Measurements from ENCODE around the gene CHST1.

Gene CHST1

DNA sequence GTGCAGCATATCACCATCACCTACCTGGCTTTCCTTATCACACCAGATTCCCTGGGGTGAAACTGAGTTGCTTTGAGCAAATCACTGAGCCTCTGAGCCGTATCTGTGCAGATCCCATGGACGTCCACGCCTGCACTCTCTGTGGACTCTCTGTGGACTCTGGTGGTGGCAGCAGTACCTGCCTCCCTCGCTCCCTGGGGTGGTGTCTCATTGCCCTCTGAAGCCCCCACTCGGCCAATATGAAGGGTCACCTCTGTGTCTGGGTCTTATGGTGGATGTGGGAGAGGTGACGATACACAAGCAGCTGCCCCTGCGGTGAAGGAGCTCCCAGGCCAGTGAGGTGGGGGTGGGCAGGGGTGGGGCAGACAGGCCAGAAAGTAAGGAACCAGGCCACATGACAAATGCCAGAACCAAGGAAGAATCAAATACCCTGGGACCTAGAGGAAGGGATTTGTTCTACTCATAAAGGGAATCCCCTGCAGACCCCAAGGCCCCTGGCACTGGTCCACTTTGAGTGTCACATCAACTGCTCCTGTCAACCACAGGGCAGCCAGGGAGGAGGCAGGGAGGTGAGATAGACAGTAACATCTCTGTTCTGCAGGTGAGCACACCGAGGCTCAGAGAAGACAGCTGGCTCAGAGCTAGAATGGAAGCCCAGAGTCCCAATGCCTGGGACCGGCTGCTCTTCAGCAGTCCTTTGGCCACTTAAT lies 9.2 kb upstream of the CHST1 start:
- DNase-seq = no peak

GRCh38 chr11:45673441-45673840 lies 8.0 kb upstream of the CHST1 start:
- no peak for DNase-seq

DNA sequence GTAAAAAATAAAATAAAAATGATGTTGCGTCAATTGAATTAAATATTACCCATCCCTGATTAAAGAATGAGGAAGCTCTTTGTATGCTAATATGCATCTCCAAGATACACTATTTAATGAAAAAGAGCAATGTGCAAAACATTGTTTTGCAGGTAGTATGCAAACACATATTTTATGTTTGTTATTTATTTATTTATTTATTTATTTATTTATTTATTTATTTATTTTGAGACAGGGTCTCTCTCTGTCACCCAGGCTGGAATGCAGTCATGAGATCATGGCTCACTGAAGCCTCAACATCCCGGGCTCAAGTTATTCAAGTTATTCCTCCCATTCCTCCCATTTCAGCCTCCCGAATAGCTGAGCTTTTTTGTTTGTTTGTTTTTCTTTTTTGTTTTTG lies 7.2 kb upstream of the CHST1 start:
- DNase-seq = no peak

DNA sequence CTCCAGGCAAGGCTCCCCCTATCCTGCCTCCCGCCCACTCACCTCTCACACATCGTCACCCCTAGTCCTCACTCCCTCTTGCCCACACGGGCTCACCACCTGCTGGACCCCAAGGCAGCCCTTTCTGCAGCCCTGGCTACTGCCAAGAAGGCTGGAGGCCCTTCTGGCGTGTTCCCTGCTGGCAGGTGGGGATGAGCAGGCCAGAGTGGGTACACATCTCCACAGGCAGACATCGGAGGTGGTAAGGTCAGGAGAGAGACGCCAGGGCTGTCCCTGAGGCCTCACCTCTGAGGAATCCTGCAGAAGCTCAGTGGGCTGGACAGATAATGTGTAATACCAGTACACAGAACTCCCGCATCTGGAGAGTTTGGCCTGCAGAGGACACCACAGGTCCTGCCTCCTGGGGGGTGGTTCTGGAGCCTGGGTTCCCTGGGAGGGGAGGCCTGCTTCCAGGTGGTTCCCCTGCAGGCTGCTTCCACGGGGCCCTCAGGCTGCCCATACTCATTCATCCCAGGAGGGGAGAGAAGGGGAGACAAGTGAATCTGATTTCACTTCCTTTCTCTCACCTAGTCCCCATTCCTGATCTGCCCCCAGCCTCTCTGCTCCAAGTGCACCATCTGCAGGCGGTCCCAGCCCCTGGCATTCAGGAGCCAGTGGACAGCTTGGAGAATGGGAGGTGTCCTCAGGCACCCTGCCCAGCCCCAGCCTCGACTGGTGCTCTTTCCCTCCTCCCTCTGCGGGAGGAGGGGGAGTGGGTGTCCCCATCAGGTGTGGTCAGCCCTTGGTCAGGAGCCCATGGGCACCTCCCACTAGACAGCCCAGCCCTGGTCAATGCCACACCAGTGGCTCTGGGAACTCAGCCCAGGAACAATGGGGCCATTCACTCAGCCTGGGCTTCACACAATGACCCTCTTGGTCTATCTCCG lies 6.1 kb upstream of the CHST1 start:
- DNase-seq = no peak

DNA sequence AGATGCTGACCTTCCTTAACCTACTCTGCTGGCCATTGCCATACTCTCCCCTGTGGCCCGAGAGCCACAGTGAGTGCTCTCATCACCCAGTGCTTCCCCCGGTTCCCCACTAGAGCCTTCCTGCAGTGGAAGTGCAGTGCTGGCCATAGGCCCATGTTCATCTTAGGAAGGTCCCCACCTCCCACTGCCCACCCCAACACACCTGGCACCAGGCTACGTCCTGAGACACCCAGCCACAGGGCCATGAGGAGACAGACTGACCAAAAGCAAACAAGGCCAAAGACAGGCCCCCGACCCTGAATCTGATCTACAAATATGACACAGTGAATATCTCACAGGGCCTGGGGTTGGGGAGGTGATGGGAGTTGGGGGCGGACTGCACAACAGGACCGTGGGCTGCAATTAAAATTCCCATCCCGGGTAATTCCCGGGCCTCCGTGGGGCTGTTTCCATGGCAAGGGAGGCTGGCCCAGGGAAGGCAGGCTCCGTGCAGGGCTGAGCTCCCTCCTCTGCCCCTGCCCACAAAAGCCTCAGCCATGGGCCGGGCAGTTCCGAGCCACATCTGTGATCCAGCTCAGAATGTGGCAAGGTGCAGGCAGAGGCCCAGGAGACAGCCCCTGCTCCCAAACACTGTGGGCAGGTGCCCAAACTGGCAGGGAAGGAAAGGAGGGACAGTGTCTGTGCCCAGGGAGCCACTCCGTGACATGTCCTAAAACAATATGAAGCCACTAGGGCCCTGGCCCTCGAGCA lies 5.1 kb upstream of the CHST1 start:
- DNase-seq = no peak

- no peak for DNase-seq
Measured at GRCh38 chr11:45669956-45670355, 4.5 kb upstream of the CHST1 start.

DNA sequence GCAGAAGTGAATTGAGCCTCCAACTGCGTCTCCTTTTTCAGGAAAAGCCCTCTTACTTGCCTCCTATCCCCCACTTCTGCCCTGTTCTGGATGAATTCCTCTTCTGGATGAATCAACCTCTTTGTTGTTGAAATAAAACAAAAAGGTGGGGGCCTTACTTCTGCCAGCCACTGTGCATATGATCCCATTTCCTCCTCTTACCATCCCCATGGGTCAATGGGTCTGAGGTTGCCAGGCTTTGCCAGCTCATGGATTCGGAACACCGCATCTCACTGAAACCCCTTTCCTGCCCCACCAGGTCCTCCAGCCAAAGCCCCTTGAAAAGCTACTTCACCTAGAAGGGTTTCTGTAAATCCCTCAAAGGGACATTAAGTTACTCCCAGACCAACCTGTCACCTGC lies 3.7 kb upstream of the CHST1 start:
- DNase-seq = no peak

DNA sequence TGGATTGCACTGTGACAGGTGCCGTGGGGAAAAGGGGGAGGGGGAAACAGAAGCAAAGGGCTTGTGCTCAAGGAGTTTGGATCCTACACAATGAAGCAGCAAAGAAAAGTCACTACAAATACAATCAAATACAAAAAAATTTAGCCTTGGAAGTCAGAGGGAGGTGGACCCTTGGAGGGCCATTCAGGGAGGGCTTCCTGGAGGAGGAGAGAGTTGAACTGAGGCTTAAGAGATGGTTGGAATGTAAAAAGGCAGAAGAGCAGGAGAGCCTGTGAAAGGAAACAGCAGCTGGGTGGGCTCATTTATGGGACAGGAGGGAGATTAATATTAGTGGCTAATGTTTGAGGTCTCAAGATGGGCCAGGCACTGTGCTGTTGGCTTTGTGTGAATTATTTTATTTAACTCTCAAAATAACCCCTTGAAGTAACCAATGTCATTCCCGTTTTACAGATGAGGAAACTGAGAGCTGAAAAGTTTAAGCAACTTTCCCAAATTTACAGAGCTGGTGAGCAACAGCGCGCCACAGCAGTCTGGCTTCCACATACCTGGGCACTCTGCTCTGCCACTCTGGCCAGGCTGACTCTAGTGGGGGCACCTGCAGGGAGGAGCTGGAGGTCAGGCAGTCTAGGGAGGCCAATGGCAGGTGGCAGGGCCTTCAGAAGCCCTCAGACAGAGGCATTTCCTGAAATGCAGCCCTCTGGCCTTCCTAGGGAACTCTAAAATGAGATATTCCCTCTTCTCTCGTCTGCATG lies 2.7 kb upstream of the CHST1 start:
- no peak for DNase-seq

DNA sequence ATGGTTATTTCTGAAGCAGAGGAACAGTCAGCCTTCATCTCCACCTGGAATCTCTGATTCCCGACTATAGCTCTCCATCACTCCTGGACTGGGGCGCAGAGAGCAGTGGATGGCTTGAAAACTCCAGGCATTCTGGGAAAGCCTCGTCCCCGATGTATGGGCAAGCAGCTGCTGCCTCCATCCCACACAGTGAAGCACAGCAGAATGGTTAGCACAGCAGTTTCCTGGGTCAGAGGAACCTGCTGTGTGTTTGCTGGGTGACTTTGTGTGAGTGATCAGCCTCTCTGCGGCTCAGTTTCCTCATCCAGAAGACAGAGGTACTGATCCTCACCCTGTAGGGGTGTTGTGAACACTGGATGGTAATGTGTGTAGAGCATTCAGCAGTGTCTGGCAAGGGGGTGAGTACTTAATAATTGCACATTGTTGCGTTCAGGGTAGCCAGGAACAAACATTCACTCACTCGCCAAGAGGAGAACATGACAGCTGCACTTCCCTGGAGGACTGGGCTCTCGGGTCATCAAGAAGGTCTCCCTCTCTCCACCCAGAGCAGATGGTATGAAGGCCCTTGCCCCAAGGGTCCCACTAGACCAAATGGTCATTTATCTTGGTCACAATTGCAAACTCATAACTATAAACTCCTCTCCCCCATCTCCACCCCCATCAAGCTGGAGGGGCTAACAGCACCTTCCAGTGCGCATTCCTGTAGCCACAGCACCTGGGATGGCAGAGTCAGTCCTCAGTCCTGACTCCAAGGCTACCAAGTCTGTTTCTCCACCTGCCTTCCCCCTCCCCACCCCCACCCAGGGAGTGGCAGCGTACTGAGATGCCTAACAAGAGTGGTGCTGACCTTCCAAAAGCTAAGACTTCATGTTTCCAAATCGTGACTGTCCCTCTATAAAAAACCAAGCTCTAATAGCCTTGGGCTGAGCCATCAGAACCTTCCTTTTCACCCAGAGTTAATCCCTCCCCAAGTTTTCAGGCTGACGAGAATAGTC lies 1.5 kb upstream of the CHST1 start:
- no peak for DNase-seq

DNA sequence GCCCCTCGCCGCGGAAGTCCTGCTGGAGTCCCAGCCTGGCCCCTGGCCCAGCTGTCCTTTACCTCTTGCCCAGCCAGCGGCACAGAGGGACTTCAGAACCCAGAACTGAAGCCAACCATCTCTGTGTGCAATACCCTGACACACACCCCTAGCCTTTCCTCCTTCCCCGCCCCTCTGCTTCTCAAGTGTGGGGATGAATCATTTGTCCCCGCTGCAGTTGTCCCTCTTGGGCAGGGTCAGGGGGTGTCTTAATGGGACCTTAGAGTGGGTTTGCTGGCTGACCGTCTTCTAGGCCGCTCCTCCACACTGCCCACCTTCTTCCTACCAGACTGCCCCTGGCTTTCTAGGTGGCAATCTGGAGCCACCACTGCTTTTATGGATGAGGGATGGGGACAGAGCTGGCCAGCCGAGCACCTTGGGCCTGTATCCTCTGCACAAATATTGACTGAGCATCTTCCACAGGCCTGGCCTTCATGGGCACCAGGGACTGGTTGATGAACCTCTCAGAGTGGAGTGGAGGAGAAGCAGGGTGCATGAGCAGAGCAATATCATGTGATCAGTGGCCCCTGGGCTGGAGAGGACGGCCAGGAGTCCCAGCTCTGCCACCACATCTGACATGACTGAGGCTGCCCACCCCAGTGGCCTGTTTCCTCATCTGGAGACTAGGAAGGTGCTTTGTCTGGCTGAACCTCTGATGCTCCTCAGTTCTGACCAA lies 668 bp upstream of the CHST1 start:
- DNase-seq = no peak

- DNase-seq = no peak
Measured at GRCh38 chr11:45664376-45665205, 831 bp downstream of the CHST1 start.

DNA sequence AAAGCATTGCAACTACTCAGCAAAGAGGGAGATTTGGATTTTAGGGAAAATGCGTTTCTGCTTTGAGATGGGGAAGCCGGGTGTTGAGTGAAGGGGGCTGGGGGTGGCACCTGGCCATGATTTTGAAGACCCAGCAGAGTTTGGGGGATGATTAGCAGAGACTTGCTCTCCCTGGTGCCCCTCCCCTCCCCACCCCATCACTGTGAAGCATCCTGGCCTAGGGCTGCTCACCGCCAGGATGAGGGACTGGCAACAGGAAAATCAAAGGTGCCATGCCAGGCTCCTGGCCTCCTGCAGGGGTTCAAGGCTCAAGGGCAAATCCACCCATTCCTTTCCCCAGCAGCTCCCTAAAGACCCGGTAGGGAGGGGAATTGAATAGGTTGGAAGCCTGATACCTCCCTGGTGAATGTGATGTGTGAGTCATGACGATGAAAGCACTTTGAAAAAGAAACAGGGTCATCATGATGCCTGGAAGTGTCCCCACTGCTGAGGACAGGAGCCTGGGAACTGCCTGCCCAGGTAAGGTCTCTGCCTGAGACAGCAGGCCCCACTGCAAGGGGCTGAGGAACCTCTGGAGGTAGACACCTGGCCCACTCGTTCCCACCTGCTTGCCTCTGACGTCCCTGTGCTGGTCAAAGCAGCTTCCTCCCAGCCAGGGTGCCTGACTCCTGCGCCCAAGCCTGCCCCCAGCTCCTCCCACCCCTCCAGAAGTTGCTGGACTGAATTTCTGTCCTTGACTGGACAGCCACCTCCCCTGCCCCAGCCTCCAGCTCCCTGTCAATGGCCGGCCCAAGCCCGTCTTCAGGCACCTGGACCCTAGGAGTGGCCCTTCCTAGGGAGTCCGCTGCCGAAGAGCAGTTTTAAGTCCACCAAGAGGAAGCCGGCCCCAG lies 1.7 kb downstream of the CHST1 start:
- peak; percentile 55 for DNase-seq

DNA sequence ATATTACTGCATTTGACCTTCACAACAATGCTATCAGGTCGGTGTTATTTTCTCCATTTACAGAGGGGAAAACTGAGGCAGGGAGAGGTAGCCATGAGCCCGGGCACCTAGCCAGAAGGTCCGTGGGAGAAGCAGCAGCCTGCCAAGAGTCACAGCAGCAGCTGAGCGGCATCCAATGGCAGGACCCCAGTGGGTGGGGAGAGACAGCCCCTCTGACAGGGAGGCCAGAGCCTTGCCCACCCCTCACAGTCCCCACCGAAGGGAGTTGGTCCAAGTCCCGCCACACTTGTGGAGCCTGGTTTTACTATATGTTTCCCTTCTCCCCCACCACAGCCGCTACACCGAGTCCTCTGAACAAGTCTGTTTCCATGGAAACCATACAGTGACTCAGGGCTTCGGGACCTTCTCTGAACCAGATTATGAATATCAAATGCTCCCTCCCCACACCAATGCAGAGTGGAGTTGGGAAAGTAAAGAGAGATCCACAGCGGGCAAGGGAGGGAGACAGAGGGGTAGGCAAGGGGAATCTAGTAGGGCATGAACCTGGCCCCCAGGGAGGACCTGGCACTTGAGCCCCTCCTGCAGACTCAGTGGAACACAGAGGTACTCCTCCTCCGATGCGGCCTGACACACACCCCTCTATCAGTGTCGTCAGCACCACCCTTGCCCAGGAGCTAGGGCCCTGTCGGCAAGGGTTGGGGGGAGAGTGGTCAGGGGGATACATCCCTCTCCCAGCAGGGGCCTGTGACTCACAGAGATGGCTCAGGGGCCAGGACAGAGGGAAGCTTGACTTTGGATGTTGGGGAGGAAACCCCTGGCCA lies 2.5 kb downstream of the CHST1 start:
- DNase-seq = peak; percentile 95

- no peak for DNase-seq
Measured at GRCh38 chr11:45662096-45662664, 3.2 kb downstream of the CHST1 start.

GRCh38 chr11:45661439-45662055 lies 3.9 kb downstream of the CHST1 start:
- DNase-seq = no peak

DNA sequence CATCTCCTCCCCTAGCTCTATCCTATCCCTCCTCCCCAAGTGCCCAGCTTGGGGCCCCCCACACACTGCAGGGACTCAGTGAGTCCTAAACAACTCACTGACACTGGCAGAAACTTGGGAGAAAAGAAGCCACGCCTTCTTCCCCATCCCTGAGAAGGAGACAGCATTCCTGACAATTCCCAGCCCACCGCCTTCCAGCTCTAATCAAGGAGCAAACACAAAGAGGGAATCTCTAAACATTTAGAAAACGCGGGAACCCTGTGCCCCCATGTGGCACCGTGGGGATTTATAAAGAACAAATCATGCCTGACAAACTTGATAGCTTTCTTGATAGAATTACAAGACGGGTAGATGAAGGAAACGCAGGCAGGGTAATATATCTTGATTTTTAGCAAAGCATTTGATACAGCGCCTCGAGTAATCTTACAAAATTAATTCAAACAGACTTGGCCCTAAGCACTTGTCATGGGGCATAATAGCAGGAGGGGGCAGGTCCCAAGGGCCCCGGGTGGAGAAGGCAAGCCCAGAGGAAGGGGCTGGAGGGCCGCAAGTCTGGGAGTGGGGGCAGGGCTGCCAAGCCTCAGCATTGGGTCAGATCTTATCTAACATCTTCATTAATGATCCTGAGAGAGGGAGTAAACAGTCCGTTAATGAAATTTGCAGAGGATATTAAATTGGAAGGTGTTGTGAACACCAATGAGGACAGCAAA lies 4.5 kb downstream of the CHST1 start:
- no peak for DNase-seq

All from fibroblast of skin of right biceps (primary cell).